Renal pelvis (tissue), 4 donors: ENCODE data around the gene ADD3. TPM values are rescaled to one million over a fixed set of nuclear protein-coding genes. Genes with fewer than 3 reads are reported as not detected.

Source experiments
- DNase-seq: peaks from one replicate; pipeline ENCODE4 v3.0.0-alpha.2; 2013
- polyA plus RNA-seq, 3 donors: library from polyadenylated mRNA; unstranded; fragments of 120-200 nt; gene quantifications; one replicate each; pipeline ENCODE4 v1.2.1, GENCODE V29; 2013; ENCODE audit not compliant: insufficient read length in 3 of 3

Gene ADD3
- polyA plus RNA-seq, 3 donors = 223 to 320 (median 288) TPM

GRCh38 chr10:110141871-110142635 lies 134.3 kb downstream of the ADD3 start:
- DNase-seq = no peak

GRCh38 chr10:110142965-110143364 lies 135.2 kb downstream of the ADD3 start:
- no peak for DNase-seq

GRCh38 chr10:110144507-110144906 lies 136.7 kb downstream of the ADD3 start:
- DNase-seq = no peak

GRCh38 chr10:110147961-110148360 lies 140.2 kb downstream of the ADD3 start:
- no peak for DNase-seq

GRCh38 chr10:110149259-110149658 lies 141.5 kb downstream of the ADD3 start:
- DNase-seq = no peak

- no peak for DNase-seq
Observed at GRCh38 chr10:110150046-110150445, 142.3 kb downstream of the ADD3 start.

GRCh38 chr10:110150981-110151380 lies 143.2 kb downstream of the ADD3 start:
- no peak for DNase-seq

GRCh38 chr10:110151467-110151866 lies 143.7 kb downstream of the ADD3 start:
- peak; percentile 37 for DNase-seq

- peak; percentile 42 for DNase-seq
Observed at GRCh38 chr10:110151971-110152370, 144.2 kb downstream of the ADD3 start.

- DNase-seq = no peak
Observed at GRCh38 chr10:110153396-110153795, 145.6 kb downstream of the ADD3 start.

GRCh38 chr10:110156046-110156445 lies 148.3 kb downstream of the ADD3 start:
- no peak for DNase-seq

- no peak for DNase-seq
Observed at GRCh38 chr10:110158051-110159005, 150.5 kb downstream of the ADD3 start.

GRCh38 chr10:110160081-110160480 lies 152.3 kb downstream of the ADD3 start:
- no peak for DNase-seq

GRCh38 chr10:110160522-110160921 lies 152.7 kb downstream of the ADD3 start:
- DNase-seq = no peak

GRCh38 chr10:110162741-110163145 lies 155.0 kb downstream of the ADD3 start:
- DNase-seq = no peak

GRCh38 chr10:110163192-110163773 lies 155.5 kb downstream of the ADD3 start:
- DNase-seq = no peak

- DNase-seq = no peak
Observed at GRCh38 chr10:110163841-110164240, 156.1 kb downstream of the ADD3 start.

- no peak for DNase-seq
Observed at GRCh38 chr10:110165239-110165638, 157.5 kb downstream of the ADD3 start.

- DNase-seq = no peak
Observed at GRCh38 chr10:110167149-110167548, 159.4 kb downstream of the ADD3 start.

- DNase-seq = no peak
Observed at GRCh38 chr10:110168601-110169481, 161.1 kb downstream of the ADD3 start.

GRCh38 chr10:110169586-110169985 lies 161.8 kb downstream of the ADD3 start:
- no peak for DNase-seq
